ENCODE results near the gene CEP350.
"Not testable (repeated sequence)": the region's sequence is repeated elsewhere in the genome, so short reads cannot be mapped to it uniquely, and the experiment has no call there.

CEP350 gene

GRCh38 chr1:180119837-180120236 lies 165.2 kb downstream of the CEP350 start:
- H3K4me3 ChIP-seq (ENCODE audit: low read depth, low read length), result no peak overlapping the region
- no peak for TF ChIP-seq CTCF (IDR thresholded peaks at IDR 0.05; ENCODE audit: low read depth, low read length, missing control alignments)
- in situ Hi-C loops (cut with HindIII; ENCODE audit: low sequenced_read_pairs), result no loop called here
- no peak for DNase-seq (ENCODE audit: low read depth)

- no peak overlapping the region for H3K4me3 ChIP-seq (ENCODE audit: low read depth, low read length)
- in situ Hi-C loops (cut with HindIII; ENCODE audit: low sequenced_read_pairs), result no loop called here
These were observed 168.9 kb downstream of the CEP350 start for GRCh38 chr1:180123463-180123936.

GRCh38 chr1:180130651-180131050 lies 176.0 kb downstream of the CEP350 start:
- in situ Hi-C loops (cut with HindIII; ENCODE audit: low sequenced_read_pairs), result no loop called here
- TF ChIP-seq CTCF (IDR thresholded peaks at IDR 0.05; ENCODE audit: low read depth, low read length, missing control alignments), result no peak
- no peak overlapping the region for H3K4me3 ChIP-seq (ENCODE audit: low read depth, low read length)

More at GRCh38 chr1:180123463-180123936, 168.9 kb downstream of the CEP350 start:
- no peak for TF ChIP-seq CTCF (IDR thresholded peaks at IDR 0.05; ENCODE audit: low read depth, low read length, missing control alignments)
- no peak for DNase-seq (ENCODE audit: low read depth)

GRCh38 chr1:180131510-180131909 lies 176.9 kb downstream of the CEP350 start:
- in situ Hi-C loops (cut with HindIII; ENCODE audit: low sequenced_read_pairs), result no loop called here
- no peak overlapping the region for H3K4me3 ChIP-seq (ENCODE audit: low read depth, low read length)
- DNase-seq (ENCODE audit: low read depth), result no peak
- no peak for TF ChIP-seq CTCF (IDR thresholded peaks at IDR 0.05; ENCODE audit: low read depth, low read length, missing control alignments)

More at GRCh38 chr1:180130651-180131050, 176.0 kb downstream of the CEP350 start:
- no peak for DNase-seq (ENCODE audit: low read depth)

GRCh38 chr1:180133193-180133592 lies 178.6 kb downstream of the CEP350 start:
- H3K4me3 ChIP-seq (ENCODE audit: low read depth, low read length), result no peak overlapping the region
- in situ Hi-C loops (cut with HindIII; ENCODE audit: low sequenced_read_pairs), result no loop called here
- TF ChIP-seq CTCF (IDR thresholded peaks at IDR 0.05; ENCODE audit: low read depth, low read length, missing control alignments), result no peak
- no peak for DNase-seq (ENCODE audit: low read depth)

- H3K4me3 ChIP-seq (ENCODE audit: low read depth, low read length); in situ Hi-C loops (cut with HindIII; ENCODE audit: low sequenced_read_pairs); DNase-seq (ENCODE audit: low read depth): not testable (repeated sequence)
These were observed 179.1 kb downstream of the CEP350 start for GRCh38 chr1:180133688-180134087.

- TF ChIP-seq CTCF (IDR thresholded peaks at IDR 0.05; ENCODE audit: low read depth, low read length, missing control alignments), result no peak
- H3K4me3 ChIP-seq (ENCODE audit: low read depth, low read length), result no peak overlapping the region
- DNase-seq (ENCODE audit: low read depth), result no peak
- in situ Hi-C loops (cut with HindIII; ENCODE audit: low sequenced_read_pairs), result no loop called here
These were observed 180.9 kb downstream of the CEP350 start for GRCh38 chr1:180135535-180135934.
